ENCODE measurements around the gene RGS3.

RGS3 gene

DNA sequence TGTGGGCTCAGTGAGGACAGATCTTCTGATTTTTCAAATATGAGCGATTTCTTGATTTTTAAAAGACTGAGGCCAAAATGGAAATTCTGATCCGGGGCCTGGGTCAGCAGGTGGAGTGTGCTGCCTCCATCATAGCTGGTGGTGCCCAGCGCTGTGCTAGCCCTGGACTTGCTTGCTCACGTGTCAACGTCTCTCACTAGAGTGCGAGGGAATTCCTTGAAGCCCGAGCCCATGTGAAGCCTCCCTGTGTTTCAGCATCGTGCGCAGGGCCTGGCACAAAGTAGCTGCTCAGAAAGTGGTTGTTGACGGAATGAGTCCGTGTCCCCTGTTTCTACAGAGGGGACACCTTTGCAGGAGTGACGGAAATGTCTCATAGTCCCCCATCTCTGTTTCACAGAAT lies 50.5 kb downstream of the RGS3 start:
- no peak for DNase-seq

DNA sequence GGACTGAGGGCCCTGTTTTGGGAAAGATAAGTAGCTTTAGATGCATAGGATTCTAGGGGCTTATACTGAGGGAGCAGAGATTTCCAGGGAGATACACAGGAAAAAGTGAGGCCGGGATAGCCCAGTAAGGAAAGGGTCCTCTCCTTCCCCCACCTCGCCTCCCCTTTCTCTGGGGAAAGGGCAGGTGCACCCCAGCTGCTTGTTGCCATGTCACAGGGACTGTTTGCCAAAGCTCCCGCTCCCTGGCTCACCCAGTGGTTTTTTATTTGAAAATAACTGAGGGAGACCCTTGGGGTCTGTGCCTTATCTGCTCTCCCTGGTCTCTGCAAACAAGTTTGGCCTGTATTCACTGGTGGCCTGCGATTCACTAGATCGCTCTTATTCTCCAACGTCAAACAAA lies 51.2 kb downstream of the RGS3 start:
- no peak for DNase-seq

DNA sequence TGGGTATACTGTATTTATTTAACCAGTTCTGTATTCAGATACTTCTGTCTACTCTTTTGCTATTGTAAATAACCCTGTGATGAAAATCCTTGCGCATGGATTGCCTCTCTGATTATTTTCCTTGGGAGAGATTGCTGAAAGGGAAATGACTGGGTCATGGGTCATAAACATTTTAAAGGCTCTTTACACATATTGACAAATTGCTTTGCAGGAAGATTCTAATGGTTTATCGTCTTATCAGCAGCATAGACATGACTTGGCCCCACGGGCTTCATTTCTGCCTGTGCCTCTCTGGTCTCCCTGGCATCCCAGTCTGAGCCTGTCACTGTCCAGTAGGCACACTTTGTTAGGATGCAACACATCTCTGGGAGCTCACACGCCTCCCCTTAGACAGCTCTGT lies 52.3 kb downstream of the RGS3 start:
- no peak for DNase-seq

- DNase-seq, result no peak
These were observed 53.5 kb downstream of the RGS3 start for GRCh38 chr9:113516840-113517577.

GRCh38 chr9:113519426-113520108 lies 56.0 kb downstream of the RGS3 start:
- DNase-seq, result no peak

- no peak for DNase-seq
These were observed 56.6 kb downstream of the RGS3 start for GRCh38 chr9:113520109-113520642.

- DNase-seq, result no peak
These were observed 58.2 kb downstream of the RGS3 start for GRCh38 chr9:113521693-113522255.

DNA sequence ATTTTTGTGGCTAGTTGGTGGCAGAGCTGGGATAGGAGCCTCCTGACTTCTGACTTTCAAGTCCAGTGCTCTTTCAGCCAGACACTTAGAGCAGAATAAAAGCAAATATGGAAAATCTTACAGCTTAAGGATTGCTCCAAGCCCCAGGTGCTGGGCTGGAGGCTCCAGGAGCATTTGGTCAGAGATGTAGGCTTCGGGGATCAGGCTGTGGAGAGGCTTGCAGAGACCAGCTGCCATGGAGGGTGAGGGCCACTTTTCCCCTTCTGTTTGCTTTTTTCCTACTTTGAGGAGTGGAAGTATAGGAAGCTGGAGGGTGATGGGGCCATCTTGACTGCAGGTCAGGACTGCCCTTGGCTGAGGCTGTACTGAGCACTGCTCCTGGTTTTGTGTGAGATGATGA lies 58.9 kb downstream of the RGS3 start:
- no peak for DNase-seq

DNA sequence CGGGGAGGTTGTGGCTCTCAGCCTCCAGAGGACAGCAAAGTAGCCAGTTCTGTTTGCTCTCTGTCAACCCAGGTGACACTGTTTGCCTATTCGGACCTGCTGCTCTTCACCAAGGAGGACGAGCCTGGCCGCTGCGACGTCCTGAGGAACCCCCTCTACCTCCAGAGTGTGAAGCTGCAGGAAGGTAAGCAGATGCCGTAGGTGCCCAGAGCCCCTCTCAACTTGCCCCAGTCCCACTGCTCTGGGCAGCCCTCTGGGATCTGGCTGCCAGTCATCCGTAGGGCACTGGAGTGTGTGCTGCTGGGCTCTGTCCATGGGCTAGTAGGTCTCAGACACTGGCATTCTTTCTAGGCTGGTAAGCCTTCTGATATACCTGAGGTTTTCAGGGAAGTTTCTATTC lies 59.3 kb downstream of the RGS3 start:
- DNase-seq, result no peak

DNA sequence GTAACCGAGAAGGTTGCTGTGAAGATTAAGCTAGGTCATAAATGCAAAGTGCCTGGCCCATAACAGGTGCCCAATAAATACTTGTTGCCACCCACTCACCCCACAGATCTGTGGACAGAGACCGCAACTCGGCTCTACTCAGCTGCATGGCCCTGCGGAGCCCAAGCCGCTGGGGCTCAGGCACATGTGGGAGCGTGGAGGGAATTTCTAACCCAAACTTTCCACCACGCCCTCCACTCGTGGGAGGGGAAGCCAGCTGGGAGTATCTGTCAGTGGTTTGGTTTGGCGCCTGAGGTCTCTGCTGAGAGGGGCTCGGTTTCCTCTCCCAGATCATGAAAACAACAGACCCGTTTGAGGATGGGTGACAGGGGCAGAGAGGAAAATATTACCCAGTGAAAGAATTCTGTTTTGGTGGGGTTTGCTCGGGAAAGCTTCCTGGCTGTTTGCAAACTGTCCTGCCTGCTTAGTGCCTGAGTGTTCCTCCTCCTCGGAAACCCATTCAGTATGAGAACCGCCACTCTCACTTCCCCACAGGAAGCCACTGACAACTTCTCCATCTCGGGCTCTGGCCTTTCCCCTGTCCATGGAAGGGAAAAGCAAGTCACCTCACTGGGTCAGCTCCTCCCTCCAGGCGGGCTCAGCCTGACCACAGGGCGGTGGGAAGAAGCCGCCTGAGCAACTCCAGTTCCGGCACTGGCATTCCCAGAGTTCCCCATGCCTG lies 60.1 kb downstream of the RGS3 start:
- no peak for DNase-seq

- no peak for DNase-seq
These were observed 60.9 kb downstream of the RGS3 start for GRCh38 chr9:113524468-113524867.

- DNase-seq, result no peak
These were observed 61.7 kb downstream of the RGS3 start for GRCh38 chr9:113525205-113525604.

- no peak for DNase-seq
These were observed 62.3 kb downstream of the RGS3 start for GRCh38 chr9:113525831-113526230.

DNA sequence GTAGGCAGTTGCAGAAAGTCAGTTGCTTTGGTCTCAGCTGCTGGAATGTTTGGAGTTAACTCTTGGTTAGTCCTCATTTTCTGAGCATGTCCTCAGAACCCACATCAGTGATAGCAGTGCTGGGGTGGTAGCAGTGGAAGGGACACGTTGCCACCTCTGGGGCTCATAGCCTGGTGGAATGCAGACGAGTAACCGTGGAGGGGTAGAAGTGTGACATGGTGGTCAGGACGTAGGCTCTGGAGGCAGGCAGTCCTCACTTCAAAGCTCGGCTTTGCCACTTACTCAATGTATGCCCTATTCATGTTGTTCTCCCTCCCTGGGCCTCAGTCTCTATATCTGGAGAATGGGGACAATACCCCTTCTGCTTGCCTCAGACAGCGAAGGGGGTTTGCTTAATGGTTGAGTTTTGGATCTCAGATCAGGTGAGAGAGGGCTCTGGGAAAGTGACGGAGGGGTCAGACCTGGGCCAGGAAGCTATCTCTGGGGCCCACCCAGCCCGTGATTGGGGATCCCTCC lies 62.8 kb downstream of the RGS3 start:
- DNase-seq, result no peak

DNA sequence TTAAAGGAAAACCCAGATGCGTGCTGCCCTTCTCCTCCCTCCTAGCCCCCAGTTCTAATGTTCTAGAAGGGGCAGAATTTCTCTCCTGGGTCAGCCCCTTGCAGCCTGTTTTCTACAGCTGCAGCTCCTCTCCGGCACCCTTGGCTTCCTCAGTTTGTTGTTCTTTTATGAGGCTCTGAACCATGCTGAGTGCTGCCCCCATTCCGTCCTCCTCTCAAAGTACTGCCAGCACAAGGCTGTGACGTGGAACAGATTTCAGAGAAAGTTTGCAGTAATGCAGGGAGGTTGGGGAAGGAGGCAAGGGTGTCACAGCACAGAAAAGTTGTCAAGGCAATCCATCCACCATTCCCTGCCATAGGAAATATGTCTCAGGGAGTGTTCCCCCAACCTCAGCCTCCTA lies 63.3 kb downstream of the RGS3 start:
- DNase-seq, result no peak

DNA sequence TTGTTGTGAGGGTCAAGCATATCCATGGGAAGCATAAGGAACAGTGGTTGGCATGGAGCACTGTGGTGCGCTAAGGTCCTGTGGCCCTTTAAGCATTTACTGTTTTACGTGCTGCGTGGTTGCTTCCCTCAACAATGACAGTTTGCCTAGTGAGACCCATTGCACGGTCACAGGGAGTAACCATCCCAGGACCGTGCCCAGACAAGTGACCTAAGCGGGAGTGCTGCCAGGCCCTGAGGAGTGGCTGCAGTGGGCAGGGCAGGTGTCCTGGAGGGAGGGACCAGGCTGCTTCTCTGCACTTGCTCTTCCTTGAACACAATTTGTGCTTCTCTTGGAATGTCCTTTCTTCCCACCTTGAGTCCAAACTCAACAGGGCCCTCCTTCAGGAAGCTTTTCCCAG lies 64.6 kb downstream of the RGS3 start:
- no peak for DNase-seq

- no peak for DNase-seq
These were observed 65.3 kb downstream of the RGS3 start for GRCh38 chr9:113528811-113529210.

DNA sequence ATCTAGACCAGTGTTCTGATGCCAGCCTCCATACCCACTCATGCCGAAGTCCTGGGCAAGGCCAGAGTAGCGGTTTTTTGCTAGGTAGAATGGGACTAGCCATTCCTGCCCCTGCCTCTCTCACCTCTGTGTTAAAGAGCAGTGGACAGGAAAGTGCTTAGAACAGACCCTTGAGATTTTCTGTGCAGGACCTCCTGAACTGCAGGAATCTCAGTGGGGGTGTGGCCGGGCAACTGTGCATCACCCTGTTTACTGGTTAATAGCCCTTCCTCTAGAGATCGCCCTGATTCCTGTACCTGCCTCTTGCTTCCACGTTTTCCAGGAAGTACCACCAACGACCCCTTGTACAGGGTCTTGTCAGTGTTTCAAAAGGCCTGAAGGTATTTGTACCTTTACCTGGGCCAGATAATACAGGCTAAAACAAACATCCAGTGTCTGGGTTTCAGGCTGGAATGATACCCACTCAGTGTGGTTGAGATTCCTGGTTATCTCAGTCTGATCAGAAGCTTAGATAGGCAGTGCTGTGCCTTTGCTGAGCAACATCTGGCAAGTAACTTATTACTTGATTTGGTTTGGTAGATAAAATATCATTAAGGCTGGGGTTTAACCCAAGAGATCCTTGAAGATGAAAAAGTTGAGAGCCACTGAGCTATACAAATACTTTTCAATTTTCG lies 65.9 kb downstream of the RGS3 start:
- no peak for DNase-seq

DNA sequence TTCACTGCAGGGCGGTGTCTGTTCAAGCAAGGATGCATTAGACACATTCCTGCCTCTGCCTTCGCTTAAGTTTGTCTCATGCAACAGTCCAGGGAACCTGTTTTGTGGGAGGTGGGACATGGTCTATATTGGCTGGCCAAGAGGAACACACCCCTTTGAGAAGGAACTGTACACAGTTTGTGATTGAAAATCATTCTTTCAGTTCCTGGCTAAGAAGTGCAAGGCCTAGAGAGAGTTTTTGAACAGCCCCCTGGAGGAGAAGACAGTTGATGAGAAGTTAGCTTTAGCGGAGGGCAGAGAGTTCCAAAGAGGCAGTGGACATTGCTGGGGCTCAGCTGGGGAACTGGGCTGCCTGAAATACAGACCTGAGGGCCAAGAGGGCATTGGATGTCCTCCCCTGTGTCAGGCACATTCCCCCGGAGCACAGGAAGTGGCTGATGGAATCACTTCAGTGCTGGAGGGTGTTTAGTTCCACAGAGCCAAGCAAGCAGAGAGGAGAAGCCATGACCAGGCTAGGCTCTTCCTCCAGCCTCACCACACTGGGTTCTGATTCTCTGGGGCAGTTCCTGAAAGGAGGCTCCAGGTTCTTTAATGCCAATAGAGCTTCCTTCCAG lies 66.6 kb downstream of the RGS3 start:
- DNase-seq, result no peak

GRCh38 chr9:113530942-113531341 lies 67.4 kb downstream of the RGS3 start:
- DNase-seq, result no peak

DNA sequence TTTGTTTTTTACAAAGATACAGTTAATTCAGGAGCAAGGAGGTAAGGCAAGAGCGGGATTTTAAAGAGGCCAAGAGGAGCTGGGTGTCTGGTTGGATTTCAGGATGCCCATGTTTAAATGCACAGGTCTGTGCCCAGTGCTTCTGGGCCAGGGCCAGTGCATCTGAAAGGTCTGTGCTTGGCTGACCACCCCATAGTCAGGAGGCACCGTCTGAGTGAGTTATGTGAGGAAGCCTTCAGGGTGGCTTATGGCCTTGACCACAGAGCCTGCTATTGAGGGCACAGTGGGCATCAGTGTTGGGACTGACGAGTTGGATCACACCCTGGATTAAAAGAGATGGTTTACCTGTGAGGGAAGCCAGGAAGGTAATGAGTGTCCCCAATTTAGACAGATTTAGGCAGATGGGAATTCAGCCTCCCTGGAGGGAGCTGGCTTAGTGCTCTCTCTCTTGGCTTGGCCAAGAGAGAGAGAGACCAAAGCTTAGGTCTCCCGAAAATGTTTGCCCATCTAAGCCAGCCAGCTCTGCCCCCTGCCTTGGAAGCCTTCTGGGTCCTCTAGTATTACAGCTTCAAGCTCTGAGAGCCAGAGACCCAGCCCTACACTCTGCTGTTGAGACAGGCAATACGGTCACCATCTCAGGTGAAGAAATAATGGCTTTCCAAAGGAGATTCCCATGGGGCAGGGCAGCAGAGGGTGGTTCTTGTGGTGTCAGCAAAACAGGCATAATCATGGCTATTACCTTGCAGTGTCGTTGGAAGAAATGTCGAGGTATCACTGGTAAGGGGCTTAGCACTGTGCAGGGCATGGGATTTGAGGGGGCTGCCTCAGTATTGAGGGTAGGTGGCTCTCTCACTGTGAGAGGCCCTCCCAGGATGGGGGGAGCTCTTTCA lies 68.6 kb downstream of the RGS3 start:
- no peak for DNase-seq
